ENCODE data around the gene LHX1.

- TF ChIP-seq CTCF (conservative IDR thresholded peaks at IDR 0.05) (no peak), ZFX (IDR thresholded peaks at IDR 0.05) (no peak)
These were observed 10.6 kb upstream of the LHX1 start for GRCh38 chr17:36926701-36927100.

Measured in C4-2B (cell line).